H9 (cell line): ENCODE data around the gene COX8C. TPM values are rescaled to one million over a fixed set of nuclear protein-coding genes. Genes with fewer than 3 reads are reported as not detected.

Experiments used
- DNase-seq: peaks from one replicate; pipeline ENCODE4 v3.0.0-alpha.2; 2017
- H2AFZ ChIP-seq: one replicate; pipeline ENCODE4 v1.6.1; 2013; ENCODE audit warnings: mild to moderate bottlenecking, low read length, control low read depth, moderate library complexity
- H2AK5ac ChIP-seq: 2 replicates; pipeline ENCODE4 v1.6.1; 2013; ENCODE audit warnings: low read length, control low read depth, mixed read lengths; ENCODE audit not compliant: insufficient read length
- H2BK120ac ChIP-seq: one replicate; pipeline ENCODE4 v1.6.1; 2013; ENCODE audit warnings: low read depth, mild to moderate bottlenecking, low read length, control low read depth, inconsistent platforms; ENCODE audit not compliant: poor library complexity, severe bottlenecking
- H2BK12ac ChIP-seq: 2 replicates; pipeline ENCODE4 v1.6.1; 2013; ENCODE audit warnings: low read length, control low read depth, mixed read lengths, low read depth; ENCODE audit not compliant: insufficient read length
- H2BK15ac ChIP-seq: 2 replicates; pipeline ENCODE4 v1.6.1; 2013; ENCODE audit warnings: low read depth, low read length, control low read depth
- H2BK20ac ChIP-seq: one replicate; pipeline ENCODE4 v1.6.1; 2013; ENCODE audit warnings: low read depth, mild to moderate bottlenecking, low read length, control low read depth, inconsistent platforms; ENCODE audit not compliant: poor library complexity, severe bottlenecking
- H2BK5ac ChIP-seq: 2 replicates; pipeline ENCODE4 v1.6.1; 2013; ENCODE audit warnings: low read length, control low read depth, mixed read lengths; ENCODE audit not compliant: insufficient read length
- H3K14ac ChIP-seq: 2 replicates; pipeline ENCODE4 v1.6.1; 2013; ENCODE audit warnings: low read length, control low read depth; ENCODE audit not compliant: insufficient read depth
- H3K18ac ChIP-seq: 2 replicates; pipeline ENCODE4 v1.6.1; 2013; ENCODE audit warnings: low read depth, mild to moderate bottlenecking, mixed read lengths, low read length, control low read depth; ENCODE audit not compliant: insufficient read length
- H3K23ac ChIP-seq: 2 replicates; pipeline ENCODE4 v1.6.1; 2013; ENCODE audit warnings: low read length, control low read depth, mixed read lengths, low read depth; ENCODE audit not compliant: insufficient read length
- H3K23me2 ChIP-seq: 2 replicates; pipeline ENCODE4 v1.6.1; 2013; ENCODE audit warnings: low read depth, mild to moderate bottlenecking, mixed read lengths, low read length, control low read depth; ENCODE audit not compliant: insufficient read length, poor library complexity, severe bottlenecking
- H3K27ac ChIP-seq: 2 replicates; pipeline ENCODE4 v1.5.1; 2013; ENCODE audit warnings: low read length, control low read depth, mixed read lengths, low read depth; ENCODE audit not compliant: insufficient read length
- H3K27me3 ChIP-seq: 2 replicates; pipeline ENCODE4 v1.6.1; 2013; ENCODE audit warnings: low read length, control low read depth, inconsistent platforms; ENCODE audit not compliant: insufficient read depth
- H3K4ac ChIP-seq: 2 replicates; pipeline ENCODE4 v1.6.1; 2013; ENCODE audit warnings: low read depth, mild to moderate bottlenecking, control low read depth, inconsistent platforms, low read length, moderate library complexity
- H3K4me1 ChIP-seq: 2 replicates; pipeline ENCODE4 v1.6.1; 2013; ENCODE audit warnings: low read length, control low read depth, inconsistent platforms; ENCODE audit not compliant: insufficient read depth
- H3K4me2 ChIP-seq: 2 replicates; pipeline ENCODE4 v1.6.1; 2013; ENCODE audit warnings: low read length, control low read depth, mixed read lengths; ENCODE audit not compliant: insufficient read length, insufficient read depth
- H3K56ac ChIP-seq: 2 replicates; pipeline ENCODE4 v1.6.1; 2013; ENCODE audit warnings: low read depth, mild to moderate bottlenecking, mixed read lengths, low read length, control low read depth; ENCODE audit not compliant: insufficient read length
- H3K79me1 ChIP-seq: 2 replicates; pipeline ENCODE4 v1.6.1; 2013; ENCODE audit warnings: low read depth, mild to moderate bottlenecking, moderate library complexity, low read length, control low read depth, inconsistent platforms; ENCODE audit not compliant: insufficient read depth, poor library complexity, severe bottlenecking
- H3K79me2 ChIP-seq: 2 replicates; pipeline ENCODE4 v1.6.1; 2013; ENCODE audit warnings: low read length, control low read depth, inconsistent platforms; ENCODE audit not compliant: insufficient read depth
- H3K9ac ChIP-seq: 2 replicates; pipeline ENCODE4 v1.6.1; 2013; ENCODE audit warnings: low read length, control low read depth, mixed read lengths; ENCODE audit not compliant: insufficient read length; ENCODE audit errors: extremely low read depth
- H3K9me3 ChIP-seq: one replicate; pipeline ENCODE4 v1.6.1; 2013; ENCODE audit warnings: low read depth, low read length, inconsistent platforms; ENCODE audit not compliant: control insufficient read depth
- H3T11ph ChIP-seq: one replicate; pipeline ENCODE4 v1.6.1; 2013; ENCODE audit warnings: mild to moderate bottlenecking, low read length, control low read depth, inconsistent platforms
- H4K20me1 ChIP-seq: one replicate; pipeline ENCODE4 v1.6.1; 2013; ENCODE audit not compliant: control insufficient read depth, insufficient read length, insufficient read depth
- H4K5ac ChIP-seq: 2 replicates; pipeline ENCODE4 v1.6.1; 2013; ENCODE audit warnings: low read depth, mild to moderate bottlenecking, mixed read lengths, low read length, control low read depth; ENCODE audit not compliant: insufficient read length
- H4K8ac ChIP-seq: replicated peaks from 2 replicates; pipeline ENCODE4 v1.6.1; 2013; ENCODE audit warnings: low read length, control low read depth, mixed read lengths, low read depth; ENCODE audit not compliant: insufficient read length
- H4K91ac ChIP-seq: 2 replicates; pipeline ENCODE4 v1.6.1; 2013; ENCODE audit warnings: low read depth, mild to moderate bottlenecking, moderate library complexity, mixed read lengths, low read length, control low read depth; ENCODE audit not compliant: insufficient read length
- H3K27ac Mint-ChIP-seq, 3 experiments: 2 replicates in 2 of 3; 3 replicates in 1 of 3; pipeline ENCODE4 v1.8.0; 2020 to 2021; ENCODE audit warnings: mixed read lengths in 3 of 3, mild to moderate bottlenecking in 1 of 3, moderate library complexity in 1 of 3
- H3K27me3 Mint-ChIP-seq: 2 replicates; pipeline ENCODE4 v1.8.0; 2021; ENCODE audit warnings: low read depth, mild to moderate bottlenecking, moderate library complexity, mixed read lengths
- H3K36me3 Mint-ChIP-seq, 3 experiments: 2 replicates in 2 of 3; 3 replicates in 1 of 3; pipeline ENCODE4 v1.8.0; 2020 to 2021; ENCODE audit warnings: low read depth in 3 of 3, mixed read lengths in 3 of 3; ENCODE audit not compliant: insufficient read depth in 1 of 3
- H3K4me1 Mint-ChIP-seq, 2 experiments: 2 replicates each; pipeline ENCODE4 v1.8.0; 2020; ENCODE audit warnings: mixed read lengths in 2 of 2
- H3K4me3 Mint-ChIP-seq, 2 experiments: 2 replicates in 1 of 2; 3 replicates in 1 of 2; pipeline ENCODE4 v1.8.0; 2020 to 2021; ENCODE audit warnings: mild to moderate bottlenecking in 2 of 2, mixed read lengths in 2 of 2, moderate library complexity in 1 of 2
- H3K9me3 Mint-ChIP-seq, 2 experiments: 2 replicates in 1 of 2; 3 replicates in 1 of 2; pipeline ENCODE4 v1.8.0; 2020; ENCODE audit warnings: mild to moderate bottlenecking in 2 of 2, mixed read lengths in 2 of 2, moderate library complexity in 1 of 2
- WGBS: extraction: QIAGEN DNeasy Blood & Tissue Kit; methylation state at CpG from one replicate; pipeline ENCODE4 v1.1.7; 2013; ENCODE audit warnings: missing lambda C conversion rate, low lambda C conversion rate, mixed read lengths; ENCODE audit not compliant: insufficient read length; ENCODE audit errors: extremely low coverage; 5-methylcytosine and 5-hydroxymethylcytosine counted together
- total RNA-seq: library from RNA; stranded (reverse); gene quantifications from 2 replicates; pipeline ENCODE4 v1.2.1, GENCODE V29; 2021
- TF ChIP-seq, protein P1 (sequence below): fragments of 200-600 bp; sonication (generic); conservative IDR thresholded peaks from 3 replicates; pipeline ENCODE4 v1.8.0; 2021; ENCODE audit warnings: antibody characterized with exemption, mild to moderate bottlenecking

Gene COX8C
- total RNA-seq, 1 experiment from 2014 or later, result not detected

DNA sequence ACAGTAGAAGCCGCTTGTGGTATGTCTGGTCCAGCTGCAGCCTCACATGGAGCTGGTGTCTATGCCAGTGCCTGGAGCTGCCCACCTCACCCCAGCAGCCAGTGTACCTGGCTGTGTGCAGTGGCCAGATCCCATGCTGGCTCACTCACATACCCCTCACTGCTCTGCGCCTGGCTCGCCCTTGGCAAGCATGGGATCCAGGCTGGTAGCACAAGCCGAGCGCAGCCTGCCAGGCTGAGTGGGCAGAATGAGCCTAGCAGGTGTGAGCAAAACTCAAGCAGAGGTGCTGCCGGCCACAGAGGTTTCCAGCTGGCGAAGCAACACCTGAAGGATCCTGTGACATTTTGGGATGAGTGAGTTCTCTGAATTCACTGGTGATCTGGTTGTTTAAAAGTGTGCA, 9.1 kb upstream of the COX8C start:
- Histone ChIP-seq H2AK5ac (no peak overlapping the region), H2BK15ac (no peak overlapping the region), H3K27me3 (no peaks in the 10 kb centered on the region), H2BK120ac (no peak overlapping the region), H4K5ac (no peak overlapping the region), H3K4me1 (0 out of 2 replicates have a peak, but pooled peaks cover 2% of the 10 kb centered on the region), H3K56ac (no peak overlapping the region), H3K27ac (no peak overlapping the region), H3K23me2 (peaks cover 7% of the 10 kb centered on the region), H2BK12ac (no peak overlapping the region), H3K23ac (no peak overlapping the region), H2BK5ac (no peak overlapping the region), H2AFZ (no peak overlapping the region), H4K91ac (no peak overlapping the region), H4K8ac (no peak overlapping the region), H3K18ac (no peak overlapping the region), H3K4ac (no peak overlapping the region), H3K9ac (no peak overlapping the region), H3K79me2 (no peaks in the 10 kb centered on the region), H3K9me3 (peaks cover 25% of the 10 kb centered on the region), H3T11ph (no peak overlapping the region), H3K4me2 (no peak overlapping the region), H2BK20ac (no peak overlapping the region), H3K14ac (no peak overlapping the region), H4K20me1 (no peaks in the 10 kb centered on the region), H3K79me1 (no peaks in the 10 kb centered on the region)
- Mint-ChIP-seq H3K27ac (no peak overlapping the region), H3K27me3 (no peaks in the 10 kb centered on the region; the same call in 1 of the 2 replicates), H3K9me3 (peaks cover 42% of the 10 kb centered on the region in 2 experiments), H3K4me3 (no peak overlapping the region), H3K4me1 (peaks cover 28 to 31% of the 10 kb centered on the region in 2 experiments), H3K36me3 (peaks cover 36 to 60% (median 41%) of the 10 kb centered on the region in 3 experiments)
- no CpG with 5 or more reads among the region's 7 CpGs for WGBS
- TF ChIP-seq, protein P1, sequence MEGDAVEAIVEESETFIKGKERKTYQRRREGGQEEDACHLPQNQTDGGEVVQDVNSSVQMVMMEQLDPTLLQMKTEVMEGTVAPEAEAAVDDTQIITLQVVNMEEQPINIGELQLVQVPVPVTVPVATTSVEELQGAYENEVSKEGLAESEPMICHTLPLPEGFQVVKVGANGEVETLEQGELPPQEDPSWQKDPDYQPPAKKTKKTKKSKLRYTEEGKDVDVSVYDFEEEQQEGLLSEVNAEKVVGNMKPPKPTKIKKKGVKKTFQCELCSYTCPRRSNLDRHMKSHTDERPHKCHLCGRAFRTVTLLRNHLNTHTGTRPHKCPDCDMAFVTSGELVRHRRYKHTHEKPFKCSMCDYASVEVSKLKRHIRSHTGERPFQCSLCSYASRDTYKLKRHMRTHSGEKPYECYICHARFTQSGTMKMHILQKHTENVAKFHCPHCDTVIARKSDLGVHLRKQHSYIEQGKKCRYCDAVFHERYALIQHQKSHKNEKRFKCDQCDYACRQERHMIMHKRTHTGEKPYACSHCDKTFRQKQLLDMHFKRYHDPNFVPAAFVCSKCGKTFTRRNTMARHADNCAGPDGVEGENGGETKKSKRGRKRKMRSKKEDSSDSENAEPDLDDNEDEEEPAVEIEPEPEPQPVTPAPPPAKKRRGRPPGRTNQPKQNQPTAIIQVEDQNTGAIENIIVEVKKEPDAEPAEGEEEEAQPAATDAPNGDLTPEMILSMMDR, result no peak
- DNase-seq, result no peak
